Stimulated activated CD8-positive, alpha-beta memory T cell treated with anti-CD3 and anti-CD28 coated beads, Interleukin-4, amount 100 ng/mL, for 24 hours (primary cell): ENCODE results near the gene OR10AG1.

Experiments used
- DNase-seq: peaks from one replicate; pipeline ENCODE4 v3.0.0-alpha.2; 2020; ENCODE audit warnings: low read depth

Gene OR10AG1, protein sequence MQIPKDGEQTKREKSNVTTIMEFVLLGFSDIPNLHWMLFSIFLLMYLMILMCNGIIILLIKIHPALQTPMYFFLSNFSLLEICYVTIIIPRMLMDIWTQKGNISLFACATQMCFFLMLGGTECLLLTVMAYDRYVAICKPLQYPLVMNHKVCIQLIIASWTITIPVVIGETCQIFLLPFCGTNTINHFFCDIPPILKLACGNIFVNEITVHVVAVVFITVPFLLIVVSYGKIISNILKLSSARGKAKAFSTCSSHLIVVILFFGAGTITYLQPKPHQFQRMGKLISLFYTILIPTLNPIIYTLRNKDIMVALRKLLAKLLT

DNA sequence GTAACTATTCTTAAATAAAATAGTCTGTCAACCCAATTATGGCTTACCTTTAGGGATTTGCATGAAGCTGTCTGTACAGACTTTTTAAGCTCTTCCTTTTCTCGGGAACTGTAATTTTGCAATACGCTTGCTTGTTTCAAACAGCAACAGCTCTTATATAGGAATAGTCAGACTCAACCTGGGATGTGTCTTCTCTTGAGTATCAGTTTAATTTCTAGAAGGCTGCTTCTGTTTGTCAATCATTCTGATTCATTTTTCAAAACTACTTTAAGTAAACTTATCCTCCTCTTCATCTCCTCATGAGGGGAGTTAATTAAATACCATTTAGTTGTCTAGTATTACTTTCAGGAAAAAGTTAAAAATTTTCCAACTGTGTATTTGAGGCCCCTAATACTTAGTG, at the start of gene OR10AG1:
Gene OR10AG1, minus strand, starts transcription at position 101 of the 400 bp plus-strand sequence. Its CDS starts 38 bp downstream, at position 63.
- DNase-seq = no peak

DNA sequence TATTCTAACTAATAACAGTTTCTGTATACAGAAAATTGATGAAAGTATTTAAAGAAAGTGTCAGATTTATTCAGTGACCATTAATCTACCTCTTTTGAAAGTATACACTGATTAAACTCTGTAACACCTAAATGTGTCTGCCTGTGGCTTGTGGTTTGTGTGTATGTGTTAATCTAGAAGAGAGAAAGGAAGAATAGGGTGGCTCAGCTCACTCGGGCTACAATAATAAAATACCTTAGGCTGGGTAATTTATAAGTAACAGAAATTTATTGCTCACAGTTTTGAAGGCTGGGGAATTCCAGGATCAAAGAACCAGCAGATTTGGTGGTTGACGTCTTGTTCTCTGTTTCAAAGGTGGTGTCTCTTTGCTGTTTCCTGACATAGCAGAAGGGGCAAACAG, 44.1 kb upstream of the OR10AG1 start:
- no peak for DNase-seq

DNA sequence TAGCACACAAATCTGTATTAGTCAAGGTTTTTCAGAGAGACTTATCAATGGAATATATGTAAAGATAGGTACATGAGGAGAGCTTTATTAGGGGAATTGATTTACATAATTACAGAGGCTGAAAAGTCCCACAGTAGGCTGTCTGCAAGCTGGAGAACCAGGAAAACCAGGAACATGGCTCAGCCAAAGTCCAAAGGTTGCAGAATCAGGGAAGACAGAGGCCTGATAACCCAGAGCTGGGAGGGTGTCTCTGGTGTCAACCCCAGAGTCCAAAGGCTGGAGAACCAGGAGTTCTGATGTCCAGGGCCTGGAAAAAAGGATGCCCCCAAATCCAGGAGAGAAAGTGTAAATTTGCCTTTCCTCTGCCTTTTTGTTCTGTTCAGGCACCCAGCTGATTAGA, 41.0 kb upstream of the OR10AG1 start:
- DNase-seq = no peak

DNA sequence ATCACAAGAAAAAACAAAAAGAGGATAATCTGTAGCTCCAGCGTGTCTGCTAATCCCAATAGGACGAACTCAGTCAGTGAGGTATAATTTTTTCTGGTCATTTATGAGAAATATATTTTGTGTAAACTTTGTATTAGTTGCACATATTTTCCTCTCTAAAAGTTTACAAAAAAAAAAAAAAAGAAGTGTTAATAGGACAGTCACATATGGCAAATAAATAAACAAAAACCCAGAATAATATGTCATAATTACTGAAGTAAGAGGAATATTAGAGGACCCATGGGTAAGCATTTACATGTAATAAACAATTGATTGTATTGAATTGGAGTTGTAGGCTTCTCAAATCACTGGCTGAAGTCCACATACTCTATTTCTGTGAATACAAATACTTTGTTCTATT, 24.8 kb upstream of the OR10AG1 start, which contains the start of gene OR5F1:
Gene OR5F1, minus strand, starts transcription at position 101 of the 400 bp plus-strand sequence. Its CDS starts 0 bp downstream, at position 101.
- no peak for DNase-seq

DNA sequence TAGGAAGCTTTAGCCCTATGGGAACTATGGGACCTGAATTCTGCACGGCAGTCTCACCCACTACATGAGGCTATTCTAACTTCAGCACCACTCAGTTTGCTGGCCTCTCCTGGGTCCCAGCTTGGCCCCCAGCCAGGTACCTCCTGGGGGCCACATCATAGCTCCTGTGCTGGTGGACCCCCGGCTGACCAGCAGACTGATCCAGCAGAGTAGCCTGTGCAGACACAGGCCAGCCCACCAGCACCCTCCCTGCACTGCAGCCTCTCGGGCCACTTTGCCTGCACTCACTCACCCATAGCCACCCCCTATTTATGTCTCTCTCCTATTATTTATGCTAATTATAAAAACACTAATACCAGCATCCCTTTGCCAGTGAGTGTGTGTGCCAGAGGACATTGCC, 1.2 kb upstream of the OR10AG1 start:
- no peak for DNase-seq

DNA sequence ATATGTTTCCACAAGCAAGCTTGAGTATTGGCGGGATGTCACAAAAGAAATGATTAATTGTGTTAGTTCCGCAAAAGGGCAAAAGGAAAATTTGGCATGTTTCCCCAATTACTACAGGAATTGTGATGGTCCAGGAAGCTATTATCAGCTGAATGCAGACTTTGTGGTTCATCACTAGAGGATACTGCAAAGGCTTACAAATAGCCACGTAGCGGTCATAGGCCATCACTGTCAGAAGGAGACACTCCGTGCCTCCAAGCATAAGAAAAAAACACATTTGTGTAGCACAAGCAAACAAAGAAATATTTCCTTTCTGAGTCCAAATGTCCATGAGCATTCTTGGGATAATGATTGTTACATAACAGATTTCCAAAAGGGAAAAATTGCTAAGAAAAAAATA, 1.8 kb downstream of the OR10AG1 start:
- no peak for DNase-seq

DNA sequence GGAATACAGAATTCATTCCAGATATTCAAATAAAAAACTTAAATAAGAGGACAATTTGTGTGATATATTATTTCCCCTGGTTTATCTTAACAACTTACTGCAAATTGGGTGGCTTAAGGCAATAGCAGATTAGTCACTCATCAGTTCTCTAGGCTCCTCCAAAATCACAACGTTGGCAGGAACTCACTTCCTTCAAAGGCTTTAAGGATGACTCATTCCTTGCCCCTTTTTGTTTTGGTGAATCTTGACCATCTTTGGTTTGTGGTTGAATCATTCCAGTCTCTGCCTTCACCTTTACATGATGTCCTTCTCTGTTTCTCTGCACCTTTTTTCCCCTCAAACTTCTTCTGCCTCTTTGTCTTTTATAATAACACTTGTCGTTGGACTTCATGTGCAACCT, 3.4 kb downstream of the OR10AG1 start:
- DNase-seq = no peak

DNA sequence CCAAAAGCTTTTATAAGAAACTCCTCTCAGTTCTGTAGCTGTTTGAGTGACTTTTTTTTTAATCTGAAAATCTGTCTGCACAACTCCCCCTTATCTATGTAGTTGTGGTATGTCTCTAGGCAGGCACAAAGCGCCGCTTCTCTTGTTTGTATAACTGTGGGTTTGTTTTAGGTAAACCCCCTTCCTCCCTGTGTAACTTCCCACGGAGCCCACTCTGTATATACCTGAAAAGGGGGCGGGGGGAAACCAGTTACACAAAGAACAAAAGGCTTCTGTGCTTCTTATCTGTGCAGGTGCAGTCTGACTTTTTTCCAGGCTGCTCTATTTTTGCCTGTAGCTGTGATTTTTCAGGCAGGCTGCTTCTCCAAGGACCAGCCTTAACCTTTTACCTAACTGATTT, 13.2 kb downstream of the OR10AG1 start:
- no peak for DNase-seq

DNA sequence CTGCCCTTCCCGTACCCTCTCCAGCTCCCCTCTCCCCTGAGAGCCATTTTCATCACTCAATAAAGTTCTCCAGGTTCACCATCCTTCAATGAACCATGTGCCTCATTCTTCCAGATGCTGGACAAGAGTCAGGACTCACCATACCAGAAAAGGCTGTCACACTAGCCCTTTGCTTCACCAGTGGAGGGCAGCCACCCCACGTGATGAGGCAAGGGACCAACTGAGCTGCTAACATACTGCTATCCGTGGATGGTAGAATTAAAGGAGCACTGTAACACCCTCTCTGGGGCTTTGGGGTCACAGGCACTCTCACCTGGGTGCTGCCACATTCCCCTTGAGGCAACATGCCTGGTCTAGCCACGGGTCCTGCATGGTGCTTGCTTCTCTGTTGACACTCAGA, 20.4 kb downstream of the OR10AG1 start:
- DNase-seq = no peak

DNA sequence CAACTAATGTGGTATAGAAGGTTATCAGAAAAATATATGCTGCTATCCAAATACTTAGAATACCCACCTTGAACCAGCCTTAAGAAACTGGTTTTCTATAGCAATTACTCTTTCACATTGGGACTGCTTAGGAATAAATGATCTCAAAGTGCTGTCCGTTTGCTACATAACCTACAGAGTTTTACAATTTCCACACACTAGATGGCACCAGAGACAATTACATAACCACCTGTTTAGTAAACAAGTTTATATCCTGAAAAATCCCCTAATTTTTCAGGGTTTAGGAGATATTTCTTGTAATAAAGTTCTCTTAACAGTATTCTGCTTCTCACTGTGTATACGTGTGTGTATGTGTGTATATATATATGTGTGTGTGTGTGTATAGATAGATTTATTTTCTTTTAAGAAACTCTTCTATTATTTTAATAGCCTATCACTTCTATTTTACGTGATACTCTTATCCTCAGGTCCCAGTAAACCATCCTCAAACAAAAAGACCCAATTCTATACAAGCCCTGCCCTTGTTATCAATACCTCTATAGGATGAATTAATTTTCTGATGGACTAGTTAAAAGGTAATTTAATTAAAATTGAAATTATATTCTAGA, 26.9 kb downstream of the OR10AG1 start:
- DNase-seq = no peak

DNA sequence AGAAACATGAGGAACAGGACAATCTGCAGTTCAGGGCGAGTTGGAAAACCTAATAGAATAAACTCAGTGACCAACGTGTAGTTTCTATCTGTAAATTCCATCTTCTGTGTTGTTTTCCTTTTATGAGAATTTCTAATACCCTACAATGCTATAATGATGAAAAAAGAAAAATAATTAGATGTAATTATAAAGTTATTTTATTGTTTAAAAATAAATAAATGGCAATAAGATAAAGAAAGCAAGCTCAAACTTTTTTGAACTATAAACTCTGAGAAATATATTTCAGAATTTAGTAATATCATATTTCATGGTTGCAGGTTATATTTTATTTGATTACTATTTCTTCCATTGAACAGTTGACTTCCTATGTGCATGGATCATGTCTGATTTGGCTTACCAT, 33.4 kb downstream of the OR10AG1 start, which contains the start of gene OR5I1:
Gene OR5I1, minus strand, starts transcription at position 101 of the 400 bp plus-strand sequence. Its CDS starts 0 bp downstream, at position 101.
- no peak for DNase-seq

DNA sequence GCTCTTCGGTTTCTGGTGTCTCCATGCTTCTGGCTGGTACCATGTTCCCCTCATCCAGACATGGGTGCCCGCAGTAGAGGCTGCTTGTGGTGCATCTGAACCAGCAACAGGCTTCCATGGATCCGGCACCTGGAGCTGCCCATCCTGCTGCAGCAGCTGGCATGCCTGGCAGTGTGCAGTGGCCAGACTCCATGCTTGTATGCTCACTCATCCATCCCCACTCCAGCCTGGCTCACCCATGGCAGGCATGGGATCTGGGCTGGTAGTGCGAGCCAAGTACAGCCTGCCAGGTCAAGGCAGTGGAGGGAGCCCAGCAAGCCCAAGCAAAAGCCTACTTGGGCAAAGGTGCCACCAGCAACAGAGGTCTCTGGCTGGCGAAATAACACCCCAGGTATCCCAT, 49.2 kb downstream of the OR10AG1 start:
- no peak for DNase-seq
